NCI-H187 (cell line): Measurements from ENCODE around the gene GSK3A.

Experiments
- DNase-seq, 2 experiments: peaks; one replicate each; lab custom pipeline; 2025; lab: John Stamatoyannopoulos, UW

Gene GSK3A

GRCh38 chr19:42199440-42200115, 42.8 kb downstream of the GSK3A start:
- DNase-seq: peak; percentile 15 to 55

- DNase-seq: no peak
Measured at GRCh38 chr19:42198676-42199439, 43.5 kb downstream of the GSK3A start.

- no peak for DNase-seq
Measured at GRCh38 chr19:42197375-42197817, 45.0 kb downstream of the GSK3A start.

- no peak for DNase-seq
Measured at GRCh38 chr19:42196011-42197001, 46.1 kb downstream of the GSK3A start.

GRCh38 chr19:42193706-42194105, 48.7 kb downstream of the GSK3A start:
- DNase-seq: no peak

GRCh38 chr19:42193294-42193693, 49.1 kb downstream of the GSK3A start:
- no peak for DNase-seq

GRCh38 chr19:42191855-42192254, 50.5 kb downstream of the GSK3A start:
- peak; percentile 48 to 76 for DNase-seq

- no peak for DNase-seq
Measured at GRCh38 chr19:42191330-42191729, 51.1 kb downstream of the GSK3A start.

GRCh38 chr19:42189133-42189532, 53.3 kb downstream of the GSK3A start:
- no peak for DNase-seq

- DNase-seq: no peak
Measured at GRCh38 chr19:42188665-42189064, 53.7 kb downstream of the GSK3A start.

GRCh38 chr19:42185277-42185676, 57.1 kb downstream of the GSK3A start:
- DNase-seq: no peak

GRCh38 chr19:42184401-42184861, 58.0 kb downstream of the GSK3A start:
- DNase-seq: peak; percentile 64 to 77
